ENCODE measurements around the gene LAIR1. TPM values are rescaled to one million over a fixed set of nuclear protein-coding genes. Genes with fewer than 3 reads are reported as not detected.

LAIR1 gene
- total RNA-seq, 6 donors from 2014 or later, result 46.5 to 228 (median 111) TPM

- ATAC-seq (ENCODE audit: low FRiP score in 2 of 2) (no peak), DNase-seq (no peak)
These were observed 12.2 kb downstream of the LAIR1 start for GRCh38 chr19:54352546-54352945.

GRCh38 chr19:54352041-54352440 is 12.7 kb downstream of the LAIR1 start:
- no peaks in the 10 kb centered on the region for H3K9me3 ChIP-seq

More at GRCh38 chr19:54352546-54352945, 12.2 kb downstream of the LAIR1 start:
- H3K27me3 ChIP-seq, result no peaks in the 10 kb centered on the region
- no peaks in the 10 kb centered on the region for H3K9me3 ChIP-seq
- TF ChIP-seq POLR2AphosphoS5 (IDR thresholded peaks at IDR 0.05), result no peak
- TF ChIP-seq CTCF (IDR thresholded peaks at IDR 0.05), result no peak
- TF ChIP-seq EP300 (IDR thresholded peaks at IDR 0.05), result no peak
- no peak for TF ChIP-seq POLR2A (IDR thresholded peaks at IDR 0.05)
- H3K36me3 ChIP-seq, result peaks cover 0 to 5% (median 1%) of the 10 kb centered on the region in 4 donors
- H3K4me1 ChIP-seq, result no peaks in the 10 kb centered on the region
- 23 to 64% methylated on average over 3 of the region's 3 CpGs for WGBS, 2 donors
- H3K4me3 ChIP-seq, result no peak overlapping the region
- H3K27ac ChIP-seq, result no peak overlapping the region

GRCh38 chr19:54351474-54351873 is 13.3 kb downstream of the LAIR1 start:
- Histone ChIP-seq H3K9me3 (no peaks in the 10 kb centered on the region), H3K4me1 (no peaks in the 10 kb centered on the region), H3K27ac (no peak overlapping the region), H3K36me3 (peaks cover 0 to 5% (median 1%) of the 10 kb centered on the region in 4 donors), H3K27me3 (no peaks in the 10 kb centered on the region), H3K4me3 (no peak overlapping the region)
- WGBS, 2 donors, result 39 to 53% methylated on average over 2 of the region's 2 CpGs
- no peak for ATAC-seq (ENCODE audit: low FRiP score in 2 of 2)
- TF ChIP-seq POLR2A (IDR thresholded peaks at IDR 0.05) (no peak), POLR2AphosphoS5 (IDR thresholded peaks at IDR 0.05) (no peak), EP300 (IDR thresholded peaks at IDR 0.05) (no peak), CTCF (IDR thresholded peaks at IDR 0.05) (no peak)
- DNase-seq, result no peak

More at GRCh38 chr19:54352041-54352440, 12.7 kb downstream of the LAIR1 start:
- 57 to 58% methylated on average over 6 to 7 of the region's 7 CpGs for WGBS, 2 donors
- H3K27me3 ChIP-seq, result no peaks in the 10 kb centered on the region
- no peak for DNase-seq
- ATAC-seq (ENCODE audit: low FRiP score in 2 of 2), result peak in 1 of 2 donors; percentile 53
- H3K27ac ChIP-seq, result no peak overlapping the region
- H3K4me3 ChIP-seq, result no peak overlapping the region
- no peaks in the 10 kb centered on the region for H3K4me1 ChIP-seq
- TF ChIP-seq POLR2A (IDR thresholded peaks at IDR 0.05), result peak in 1 of 4 donors; percentile 6
- no peak for TF ChIP-seq EP300 (IDR thresholded peaks at IDR 0.05)
- H3K36me3 ChIP-seq, result peaks cover 0 to 5% (median 1%) of the 10 kb centered on the region in 4 donors

- no peak for DNase-seq
- Histone ChIP-seq H3K4me3 (no peak overlapping the region), H3K36me3 (no peaks in the 10 kb centered on the region), H3K9me3 (no peaks in the 10 kb centered on the region), H3K4me1 (no peaks in the 10 kb centered on the region), H3K27me3 (no peaks in the 10 kb centered on the region), H3K27ac (no peak overlapping the region)
- peak in 1 of 2 donors; percentile 63 for ATAC-seq (ENCODE audit: low FRiP score in 2 of 2)
- no peak for TF ChIP-seq EP300 (IDR thresholded peaks at IDR 0.05)
- no peak for TF ChIP-seq POLR2A (IDR thresholded peaks at IDR 0.05)
- TF ChIP-seq POLR2AphosphoS5 (IDR thresholded peaks at IDR 0.05), result no peak
- no peak for TF ChIP-seq CTCF (IDR thresholded peaks at IDR 0.05)
- 64 to 65% methylated on average over 6 of the region's 6 CpGs for WGBS, 2 donors
These were observed 18.8 kb downstream of the LAIR1 start for GRCh38 chr19:54345938-54346386.

GRCh38 chr19:54343868-54344267 is 20.9 kb downstream of the LAIR1 start:
- no peaks in the 10 kb centered on the region for H3K4me1 ChIP-seq
- ATAC-seq (ENCODE audit: low FRiP score in 2 of 2) (no peak), DNase-seq (no peak)
- H3K9me3 ChIP-seq, result no peaks in the 10 kb centered on the region
- WGBS, 2 donors, result 55 to 60% methylated on average over 4 of the region's 4 CpGs
- no peaks in the 10 kb centered on the region for H3K36me3 ChIP-seq
- no peak overlapping the region for H3K27ac ChIP-seq
- no peaks in the 10 kb centered on the region for H3K27me3 ChIP-seq
- TF ChIP-seq EP300 (IDR thresholded peaks at IDR 0.05), result no peak
- H3K4me3 ChIP-seq, result no peak overlapping the region

- no peaks in the 10 kb centered on the region for H3K36me3 ChIP-seq
- DNase-seq (no peak), ATAC-seq (ENCODE audit: low FRiP score in 2 of 2) (no peak)
- no peak for TF ChIP-seq EP300 (IDR thresholded peaks at IDR 0.05)
- no peak for TF ChIP-seq POLR2AphosphoS5 (IDR thresholded peaks at IDR 0.05)
- TF ChIP-seq CTCF (IDR thresholded peaks at IDR 0.05), result no peak
- TF ChIP-seq POLR2A (IDR thresholded peaks at IDR 0.05), result no peak
- 75 to 76% methylated on average over 8 of the region's 8 CpGs for WGBS, 2 donors
- no peaks in the 10 kb centered on the region for H3K4me1 ChIP-seq
- no peak overlapping the region for H3K27ac ChIP-seq
- H3K27me3 ChIP-seq, result no peaks in the 10 kb centered on the region
- no peak overlapping the region for H3K4me3 ChIP-seq
- H3K9me3 ChIP-seq, result no peaks in the 10 kb centered on the region
These were observed 23.4 kb downstream of the LAIR1 start for GRCh38 chr19:54341295-54341694.

All from upper lobe of left lung (tissue), 6 donors.